Duodenal mucosa (tissue), 2 donors: ENCODE measurements around the gene COL23A1.

Source experiments
- H3K27ac ChIP-seq: one replicate; pipeline ENCODE4 v1.7.0; 2013; ENCODE audit warnings: low read depth, low read length
- H3K27me3 ChIP-seq, 2 donors: one replicate each; pipeline ENCODE4 v1.7.0; 2013; ENCODE audit warnings: low read length in 2 of 2, control low read depth in 1 of 2; ENCODE audit not compliant: insufficient read depth in 2 of 2, control insufficient read depth in 1 of 2
- H3K36me3 ChIP-seq, 2 donors: one replicate each; pipeline ENCODE4 v1.7.0; 2013; ENCODE audit warnings: low read length in 2 of 2, control low read depth in 1 of 2; ENCODE audit not compliant: insufficient read depth in 2 of 2, control insufficient read depth in 1 of 2
- H3K4me1 ChIP-seq, 2 donors: one replicate each; pipeline ENCODE4 v1.7.0; 2013; ENCODE audit warnings: low read length in 2 of 2, control low read depth in 1 of 2; ENCODE audit not compliant: insufficient read depth in 2 of 2, control insufficient read depth in 1 of 2
- H3K4me3 ChIP-seq, 2 donors: one replicate each; pipeline ENCODE4 v1.7.0; 2013; ENCODE audit warnings: low read length in 2 of 2, low read depth in 1 of 2
- H3K9ac ChIP-seq, 2 donors: one replicate each; pipeline ENCODE4 v1.7.0; 2013; ENCODE audit warnings: low read length in 2 of 2, low read depth in 1 of 2
- H3K9me3 ChIP-seq, 2 donors: one replicate each; pipeline ENCODE4 v1.7.0; 2013; ENCODE audit warnings: low read length in 2 of 2, control low read depth in 1 of 2; ENCODE audit not compliant: control insufficient read depth in 1 of 2

COL23A1 gene

DNA sequence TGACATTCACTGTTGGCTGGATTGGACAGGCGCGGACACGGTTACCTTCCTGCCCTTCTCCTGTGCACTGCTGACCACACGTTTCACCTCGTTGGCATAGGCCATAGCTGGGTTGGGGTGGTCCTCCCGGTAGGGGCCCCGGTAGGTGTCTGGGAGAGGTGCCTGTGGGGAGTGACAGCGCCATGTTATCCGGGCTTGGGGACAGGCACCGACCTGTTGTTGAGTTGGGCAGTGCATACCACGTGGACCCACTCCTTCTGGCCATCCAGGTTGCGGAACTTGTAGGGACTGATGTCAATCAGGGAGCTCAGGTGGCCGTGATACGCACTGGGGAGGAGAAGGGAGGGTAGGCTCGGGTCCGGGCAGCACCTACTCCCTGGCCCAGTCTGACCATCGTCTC, 365.8 kb downstream of the COL23A1 start:
- no peaks in the 10 kb centered on the region for H3K9me3 ChIP-seq

DNA sequence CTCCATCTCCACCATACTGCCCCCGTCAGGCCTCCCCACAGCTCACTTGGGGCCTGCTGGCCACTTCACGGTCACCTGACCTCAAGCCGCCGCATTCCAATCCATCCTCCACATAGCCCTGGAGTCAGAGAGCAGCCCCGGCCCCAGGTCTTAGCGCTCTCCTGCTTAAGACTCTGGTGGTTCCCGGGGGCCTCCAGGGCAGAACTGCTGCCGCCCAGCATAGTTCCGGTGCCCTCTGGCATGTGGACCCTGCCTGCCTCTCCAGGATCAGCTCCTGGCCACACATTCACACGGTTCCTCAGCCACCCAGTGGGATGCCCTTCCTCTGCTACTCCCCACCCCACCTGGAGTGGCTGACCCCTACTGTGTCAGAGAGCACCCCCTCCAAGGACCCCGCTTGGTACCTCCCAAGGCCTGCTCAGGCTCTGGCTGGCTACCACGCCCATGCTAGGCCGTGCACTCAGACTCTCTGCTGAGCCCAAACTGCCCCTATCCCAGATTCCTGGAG, 366.3 kb downstream of the COL23A1 start:
- Histone ChIP-seq H3K27me3 (no peaks in the 10 kb centered on the region), H3K36me3 (peaks cover 40 to 70% of the 10 kb centered on the region in 2 donors), H3K4me1 (peaks cover 10 to 17% of the 10 kb centered on the region in 2 donors), H3K4me3 (no peak overlapping the region), H3K9ac (no peak overlapping the region), H3K27ac (no peak overlapping the region), H3K9me3 (no peaks in the 10 kb centered on the region)

More for the DNA sequence above, 365.8 kb downstream of the COL23A1 start:
- H3K4me3 ChIP-seq = no peak overlapping the region
- no peak overlapping the region for H3K9ac ChIP-seq
- peaks cover 11 to 18% of the 10 kb centered on the region in 2 donors for H3K4me1 ChIP-seq
- H3K27me3 ChIP-seq = no peaks in the 10 kb centered on the region
- H3K36me3 ChIP-seq = peaks cover 44 to 74% of the 10 kb centered on the region in 2 donors
- no peak overlapping the region for H3K27ac ChIP-seq

DNA sequence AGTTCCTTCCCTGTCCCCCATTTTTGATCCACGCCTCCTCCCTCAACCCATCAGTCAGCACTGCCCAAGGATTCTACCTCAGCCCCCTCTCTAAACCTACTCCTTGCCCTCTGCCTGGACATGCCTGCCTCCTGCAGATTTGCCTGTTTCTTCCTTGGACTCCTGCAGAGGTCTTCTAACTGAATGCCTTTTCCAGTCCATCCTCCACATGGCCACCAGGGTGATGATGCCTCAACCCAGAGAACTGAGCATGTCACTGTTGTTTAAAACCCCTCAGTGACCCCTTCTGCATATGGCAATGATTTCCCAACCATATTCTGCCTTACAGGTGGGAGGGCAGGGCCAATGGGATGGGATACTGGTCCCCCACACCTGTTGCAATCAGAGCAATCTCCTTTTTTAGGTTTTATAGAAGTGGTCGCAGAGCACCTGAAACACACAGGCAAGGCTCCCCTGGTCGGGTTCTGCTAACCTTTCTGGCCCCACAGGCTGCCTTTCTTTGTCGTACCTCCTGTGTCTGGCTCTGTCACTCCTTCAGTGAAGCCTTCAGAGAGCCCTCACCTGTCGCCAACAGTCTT, 366.9 kb downstream of the COL23A1 start:
- Histone ChIP-seq H3K4me1 (peaks cover 6 to 12% of the 10 kb centered on the region in 2 donors), H3K36me3 (peaks cover 34 to 68% of the 10 kb centered on the region in 2 donors), H3K27ac (no peak overlapping the region), H3K27me3 (no peaks in the 10 kb centered on the region), H3K4me3 (no peak overlapping the region), H3K9ac (no peak overlapping the region), H3K9me3 (no peaks in the 10 kb centered on the region)

DNA sequence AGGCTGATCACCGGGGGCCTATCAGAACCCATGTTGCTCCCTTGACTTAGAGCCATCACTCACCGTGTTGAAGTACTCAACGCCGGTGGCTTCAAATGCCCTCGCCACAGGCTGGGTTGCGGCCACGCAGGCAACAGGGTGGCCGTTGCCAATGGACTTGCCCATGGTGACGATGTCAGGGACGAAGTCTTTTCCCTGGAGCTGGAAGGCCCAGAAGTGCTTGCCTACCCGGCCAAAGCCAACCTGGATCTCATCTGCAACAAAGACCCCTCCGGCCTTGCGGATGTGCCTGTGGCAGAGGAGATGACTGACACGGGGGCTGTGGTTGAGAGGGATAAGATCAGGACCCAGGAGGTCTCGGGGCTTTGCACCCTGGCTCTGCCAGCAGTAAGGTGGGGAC, 367.9 kb downstream of the COL23A1 start:
- no peaks in the 10 kb centered on the region for H3K27me3 ChIP-seq
- H3K4me1 ChIP-seq = peaks cover 3 to 5% of the 10 kb centered on the region in 2 donors
- peaks cover 24 to 60% of the 10 kb centered on the region in 2 donors for H3K36me3 ChIP-seq
- H3K9me3 ChIP-seq = no peaks in the 10 kb centered on the region
- H3K4me3 ChIP-seq = no peak overlapping the region
- no peak overlapping the region for H3K27ac ChIP-seq
- H3K9ac ChIP-seq = no peak overlapping the region

DNA sequence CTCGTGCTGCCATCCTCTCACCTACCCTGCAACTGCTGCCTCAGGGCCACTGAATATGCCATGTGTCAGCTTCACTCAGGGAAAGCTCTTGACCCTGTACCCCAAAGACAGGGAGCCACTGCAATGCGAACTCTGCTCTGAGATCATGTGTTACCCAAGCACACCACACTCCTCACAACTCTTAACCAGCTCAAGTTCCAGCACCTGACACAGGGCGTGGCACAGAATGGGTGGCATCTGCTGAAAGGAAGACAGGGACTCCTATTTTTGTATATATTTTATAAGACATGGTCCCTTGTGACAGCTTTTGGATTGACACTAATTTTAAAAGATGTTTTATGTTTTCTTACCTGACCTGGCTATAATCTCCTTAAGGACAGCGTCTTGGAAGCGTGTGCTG, 368.3 kb downstream of the COL23A1 start:
- Histone ChIP-seq H3K4me3 (no peak overlapping the region), H3K4me1 (peaks cover 0 to 6% of the 10 kb centered on the region in 2 donors), H3K27me3 (no peaks in the 10 kb centered on the region), H3K9ac (no peak overlapping the region), H3K36me3 (peaks cover 21 to 62% of the 10 kb centered on the region in 2 donors), H3K9me3 (no peaks in the 10 kb centered on the region), H3K27ac (no peak overlapping the region)

DNA sequence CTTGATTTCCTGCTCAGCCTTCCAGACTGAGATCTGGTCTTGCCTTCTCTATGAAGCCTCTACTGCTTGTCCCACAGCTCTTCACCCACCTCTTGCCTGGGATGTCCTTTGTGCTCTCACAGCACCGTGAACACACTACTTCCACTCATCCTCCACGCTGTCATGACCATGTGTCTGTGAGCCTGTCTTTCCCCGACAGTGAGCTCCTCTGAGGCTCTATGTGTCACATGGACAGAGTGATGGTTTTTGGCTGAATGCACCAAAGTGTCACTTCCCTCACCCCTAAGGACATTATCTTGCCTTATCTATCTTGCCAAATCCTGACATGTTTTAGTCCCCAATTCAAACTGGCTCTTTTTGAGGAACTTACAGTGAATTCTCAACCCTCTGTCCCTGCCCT, 368.9 kb downstream of the COL23A1 start:
- H3K27ac ChIP-seq = no peak overlapping the region
- no peak overlapping the region for H3K4me3 ChIP-seq
- H3K4me1 ChIP-seq = peaks cover 0 to 7% of the 10 kb centered on the region in 2 donors
- H3K36me3 ChIP-seq = peaks cover 21 to 58% of the 10 kb centered on the region in 2 donors
- no peaks in the 10 kb centered on the region for H3K9me3 ChIP-seq
- no peaks in the 10 kb centered on the region for H3K27me3 ChIP-seq
- H3K9ac ChIP-seq = no peak overlapping the region

DNA sequence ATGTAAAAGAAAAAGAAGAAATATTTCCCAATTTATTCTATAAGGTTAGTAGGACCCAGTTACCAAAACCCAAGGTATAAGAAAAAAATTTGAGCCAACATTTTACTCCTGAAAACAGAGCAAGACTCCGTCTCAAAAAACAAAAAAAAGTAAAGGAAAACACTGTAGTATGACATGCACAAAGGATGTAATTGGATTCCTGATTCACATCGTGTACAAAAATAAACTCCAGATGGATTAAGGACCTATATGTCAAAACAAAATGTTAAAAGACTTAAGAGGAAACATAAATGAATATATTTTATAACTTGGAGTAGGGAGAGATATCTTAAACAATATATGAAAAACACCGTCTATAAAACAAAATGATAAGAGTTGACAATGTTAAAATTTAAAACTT, 371.4 kb downstream of the COL23A1 start:
- Histone ChIP-seq H3K9ac (no peak overlapping the region), H3K27ac (no peak overlapping the region), H3K9me3 (no peaks in the 10 kb centered on the region), H3K36me3 (peaks cover 32 to 55% of the 10 kb centered on the region in 2 donors), H3K27me3 (no peaks in the 10 kb centered on the region), H3K4me1 (peaks cover 19 to 31% of the 10 kb centered on the region in 2 donors), H3K4me3 (no peak overlapping the region)

DNA sequence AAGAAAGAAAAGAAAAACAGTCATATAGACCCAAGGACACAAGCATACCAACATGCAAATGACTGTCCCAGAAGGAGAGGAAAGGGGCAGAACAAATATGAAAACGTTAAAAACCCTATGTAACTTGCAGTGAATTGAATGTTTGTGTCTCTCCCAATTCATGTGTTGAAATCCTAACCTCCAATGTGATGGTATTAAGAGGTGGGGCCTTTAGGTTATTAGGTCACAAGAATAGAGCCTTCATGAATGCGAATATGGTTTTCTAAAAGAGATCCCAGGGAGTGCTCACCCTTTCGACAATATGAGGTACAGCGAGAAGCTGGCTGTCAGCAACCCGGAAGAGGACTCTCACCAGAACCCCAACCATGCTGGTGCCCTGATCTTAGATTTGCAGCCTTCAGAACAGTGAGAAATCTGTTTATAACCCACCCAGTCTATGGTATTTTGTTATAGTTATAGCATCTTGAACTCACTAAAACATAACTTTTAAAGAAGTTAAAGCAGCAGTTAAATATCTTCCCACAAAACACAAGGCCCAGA, 371.9 kb downstream of the COL23A1 start:
- H3K4me3 ChIP-seq = no peak overlapping the region
- no peak overlapping the region for H3K27ac ChIP-seq
- H3K9ac ChIP-seq = no peak overlapping the region
- H3K36me3 ChIP-seq = peaks cover 33 to 59% of the 10 kb centered on the region in 2 donors
- no peaks in the 10 kb centered on the region for H3K9me3 ChIP-seq
- no peaks in the 10 kb centered on the region for H3K27me3 ChIP-seq
- peaks cover 24 to 37% of the 10 kb centered on the region in 2 donors for H3K4me1 ChIP-seq

DNA sequence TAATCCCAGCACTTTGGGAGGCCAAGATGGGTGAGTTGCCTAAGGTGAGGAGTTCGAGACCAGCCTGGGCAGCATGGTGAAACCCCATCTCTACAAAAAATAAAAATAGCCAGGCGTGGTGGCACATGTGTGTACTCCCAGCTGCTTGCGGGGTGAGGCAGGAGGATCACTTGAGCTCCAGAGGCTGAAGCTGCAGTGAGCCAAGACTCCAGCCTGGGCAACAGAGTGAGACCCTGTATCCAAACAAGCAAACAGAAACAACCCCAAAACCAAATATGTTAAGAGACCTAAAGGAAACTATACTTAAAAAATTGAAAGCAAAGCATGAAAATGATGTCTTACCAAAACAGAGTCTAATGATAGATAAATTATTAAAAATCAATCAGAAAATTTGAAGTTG, 373.4 kb downstream of the COL23A1 start:
- Histone ChIP-seq H3K9ac (no peak overlapping the region), H3K27ac (no peak overlapping the region), H3K4me3 (no peak overlapping the region), H3K36me3 (peaks cover 34 to 60% of the 10 kb centered on the region in 2 donors), H3K9me3 (no peaks in the 10 kb centered on the region), H3K27me3 (no peaks in the 10 kb centered on the region), H3K4me1 (peaks cover 37 to 50% of the 10 kb centered on the region in 2 donors)

DNA sequence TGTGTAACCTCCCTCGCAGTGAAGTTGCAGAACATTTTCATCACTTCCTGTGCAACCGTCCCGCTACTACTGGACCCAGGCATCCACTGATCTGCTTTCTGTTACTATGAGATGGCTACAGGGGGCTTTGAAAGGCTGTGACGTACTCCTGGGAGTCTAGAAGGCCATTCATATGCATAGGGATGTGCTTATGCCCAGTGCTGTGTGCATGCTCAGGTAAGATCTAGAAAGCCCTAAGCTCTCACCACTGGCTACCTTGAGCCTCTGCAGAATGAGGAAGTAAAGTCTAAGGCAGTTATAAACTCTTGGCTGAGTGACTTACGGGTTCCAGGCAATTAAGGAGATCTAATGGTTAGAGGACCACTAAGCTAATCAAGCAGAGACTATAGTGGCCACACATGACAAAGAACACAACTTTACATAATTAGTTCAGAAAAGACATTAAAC, 374.1 kb downstream of the COL23A1 start:
- H3K36me3 ChIP-seq = peaks cover 35 to 60% of the 10 kb centered on the region in 2 donors
- H3K4me3 ChIP-seq = no peak overlapping the region
- H3K27ac ChIP-seq = no peak overlapping the region

More for the DNA sequence above, 374.1 kb downstream of the COL23A1 start:
- Histone ChIP-seq H3K9ac (peak overlapping the region in 1 of 2 donors; percentile 15), H3K9me3 (no peaks in the 10 kb centered on the region), H3K4me1 (peaks cover 37 to 50% of the 10 kb centered on the region in 2 donors), H3K27me3 (no peaks in the 10 kb centered on the region)
